HG03103 (cell line): ENCODE measurements around the gene SEMA3A.

ENCODE experiments used
- ATAC-seq: cut with Tn5 transposase; IDR thresholded peaks from one replicate; pipeline ENCODE4 v1.9.1; 2021; ENCODE audit warnings: low read depth; ENCODE audit not compliant: unreplicated experiment

Gene SEMA3A

DNA sequence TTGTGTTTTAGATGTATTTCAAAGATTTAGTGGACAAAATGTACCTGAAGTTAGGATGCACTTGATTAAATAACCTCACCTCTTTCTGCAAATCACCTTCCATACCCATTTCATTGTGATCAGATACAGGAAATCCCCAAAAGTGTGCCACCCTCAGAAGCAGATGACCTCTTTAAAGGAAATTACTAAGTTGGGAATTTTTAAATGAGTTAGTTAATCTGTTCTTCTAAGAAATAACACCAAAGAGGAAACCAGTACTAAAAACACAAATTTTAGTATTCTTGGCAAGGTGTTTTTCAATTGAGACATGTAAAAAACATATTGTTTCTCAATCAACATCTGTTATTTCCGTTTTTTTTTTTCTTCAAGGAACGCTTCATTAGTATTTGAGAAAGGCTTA is 4.6 kb upstream of the SEMA3A start:
- no peak for ATAC-seq

DNA sequence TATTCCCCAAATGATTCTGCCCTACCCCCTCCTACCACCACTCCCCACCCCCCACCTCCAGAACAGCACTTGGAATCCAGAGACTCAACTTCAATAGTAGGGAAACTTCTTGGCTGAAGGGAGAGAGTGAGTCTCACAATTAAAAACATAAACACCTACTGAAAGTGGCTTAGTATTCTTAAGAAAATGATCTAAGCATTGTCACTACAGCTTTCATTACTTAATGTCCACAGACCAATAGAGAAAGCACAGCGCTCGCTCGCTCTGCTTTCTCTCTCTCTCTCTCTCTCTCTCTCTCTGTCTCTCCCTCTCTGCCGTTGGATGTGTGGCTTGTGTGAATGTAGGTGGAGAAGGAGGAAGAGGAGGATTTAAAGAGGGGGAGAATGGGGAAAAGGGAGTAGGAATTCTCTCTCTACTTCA is 1.5 kb upstream of the SEMA3A start:
- no peak for ATAC-seq

DNA sequence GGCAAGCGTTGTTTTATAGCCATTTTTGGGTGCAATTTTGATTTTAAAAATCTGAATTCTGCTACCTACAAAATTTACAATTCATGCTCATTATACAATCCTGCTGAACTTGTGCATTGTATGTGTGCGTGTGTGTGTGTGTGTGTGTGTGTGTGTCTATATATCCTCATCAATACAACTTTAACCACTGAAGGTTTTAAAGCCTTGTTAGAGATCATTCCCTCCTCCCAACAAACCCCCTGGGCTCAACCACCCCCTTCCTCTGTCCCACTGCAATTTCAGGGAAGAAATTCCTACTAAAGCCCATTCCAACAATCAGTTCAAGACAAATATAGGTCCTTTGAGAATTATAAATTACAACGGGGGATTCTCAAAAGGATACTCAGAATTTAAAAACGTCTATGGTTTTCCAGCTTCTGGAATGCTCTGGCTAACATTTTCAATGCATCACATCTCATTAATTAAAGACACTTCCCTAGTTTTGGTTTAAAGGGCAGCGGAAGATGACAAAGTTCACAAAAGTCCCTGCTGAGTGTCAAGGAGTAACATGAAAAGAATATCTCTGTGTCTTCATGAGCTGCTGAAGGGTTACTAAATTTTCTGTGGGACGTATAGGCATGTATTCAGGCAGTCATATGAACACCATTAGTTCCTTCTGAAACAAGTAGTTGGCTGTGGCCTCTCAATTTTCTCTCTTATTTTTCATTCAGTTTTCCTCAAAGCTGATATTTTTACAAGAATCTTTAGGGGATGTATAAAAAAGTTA is 889 bp upstream of the SEMA3A start:
- ATAC-seq = no peak

DNA sequence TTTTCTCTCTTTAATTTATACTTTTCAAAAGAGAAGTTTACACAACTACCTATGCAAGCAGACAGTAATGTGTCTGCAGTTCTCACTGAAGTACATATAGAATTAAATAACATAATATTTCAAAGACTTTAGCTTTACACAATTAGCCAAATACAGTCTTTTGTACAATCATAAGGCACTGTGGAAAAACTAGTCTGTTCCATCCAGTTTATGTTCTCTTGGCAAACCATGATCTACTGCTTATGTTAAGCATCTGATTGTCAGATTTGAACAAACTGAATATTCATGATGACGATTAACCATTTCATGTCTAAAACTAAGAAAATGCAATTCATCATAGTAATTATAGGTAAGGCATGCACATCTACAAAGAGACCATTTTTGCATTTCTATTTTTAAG is 842 bp downstream of the SEMA3A start:
- no peak for ATAC-seq

DNA sequence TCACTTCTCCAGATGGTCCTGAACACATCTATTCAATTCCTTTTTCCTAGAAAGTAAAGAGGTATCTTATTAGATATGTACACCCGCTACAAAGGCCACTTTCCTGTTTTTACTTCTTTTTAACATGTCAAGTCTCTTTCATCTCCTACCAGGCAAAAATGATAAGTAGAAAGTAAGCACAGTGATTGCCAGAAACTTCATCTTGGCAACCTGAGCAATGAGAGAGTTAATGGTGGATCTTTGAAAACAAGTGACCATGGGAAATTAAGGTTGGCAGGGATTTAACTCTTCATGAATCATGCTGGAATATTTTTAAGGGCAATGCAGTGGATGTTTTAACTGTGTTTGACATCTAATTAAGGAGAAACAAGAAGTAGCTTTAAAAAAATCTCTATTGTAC is 2.7 kb downstream of the SEMA3A start:
- no peak for ATAC-seq

DNA sequence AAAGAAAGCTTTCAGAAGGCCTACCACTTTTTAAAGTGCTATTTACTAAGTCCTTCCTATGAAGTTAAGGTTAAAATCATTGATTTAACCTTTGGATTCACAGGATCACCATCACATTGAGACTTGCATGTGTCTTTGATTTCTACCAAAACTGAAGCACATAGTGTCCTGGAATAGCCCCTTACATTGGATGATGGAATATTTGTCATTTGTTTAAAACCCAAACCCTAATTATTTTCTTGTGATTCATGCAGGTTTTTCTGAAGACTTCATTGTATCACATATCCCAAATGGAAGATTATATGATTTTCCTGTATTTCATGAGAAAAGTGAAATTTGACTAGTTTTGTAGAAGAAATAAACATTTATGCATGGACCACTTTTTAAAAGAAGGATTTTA is 3.3 kb downstream of the SEMA3A start:
- ATAC-seq = no peak

DNA sequence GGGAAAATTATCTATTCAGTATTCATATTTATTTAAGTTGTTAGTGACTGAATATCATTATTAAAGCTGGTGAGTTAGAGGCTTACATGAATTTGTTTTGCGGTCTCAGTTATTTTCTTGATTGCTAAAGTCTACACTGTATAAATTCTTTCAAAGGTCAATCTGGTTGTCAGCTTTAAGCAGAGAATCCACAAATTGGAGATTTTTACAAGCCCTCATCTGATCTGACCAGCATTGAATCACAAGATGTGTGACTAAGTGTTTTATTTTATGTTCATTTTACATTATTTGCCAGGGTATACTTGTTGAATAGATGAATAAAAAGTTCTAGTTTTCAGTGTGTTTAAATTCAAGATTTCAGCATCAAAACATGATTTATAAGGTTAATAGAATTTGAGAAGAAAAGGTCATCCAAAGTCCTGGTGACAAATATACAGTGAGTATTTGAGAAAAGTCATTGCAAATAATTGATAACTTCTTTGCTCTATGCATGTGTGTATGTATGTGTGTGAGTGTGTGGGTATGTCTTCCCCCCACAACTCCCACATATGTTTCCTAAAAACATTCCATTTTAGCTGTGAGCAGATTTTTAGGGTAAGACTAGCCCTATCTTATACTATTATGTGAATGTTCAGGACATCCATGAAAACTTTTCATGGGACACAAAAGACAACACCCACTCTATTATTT is 4.4 kb downstream of the SEMA3A start:
- ATAC-seq = no peak

DNA sequence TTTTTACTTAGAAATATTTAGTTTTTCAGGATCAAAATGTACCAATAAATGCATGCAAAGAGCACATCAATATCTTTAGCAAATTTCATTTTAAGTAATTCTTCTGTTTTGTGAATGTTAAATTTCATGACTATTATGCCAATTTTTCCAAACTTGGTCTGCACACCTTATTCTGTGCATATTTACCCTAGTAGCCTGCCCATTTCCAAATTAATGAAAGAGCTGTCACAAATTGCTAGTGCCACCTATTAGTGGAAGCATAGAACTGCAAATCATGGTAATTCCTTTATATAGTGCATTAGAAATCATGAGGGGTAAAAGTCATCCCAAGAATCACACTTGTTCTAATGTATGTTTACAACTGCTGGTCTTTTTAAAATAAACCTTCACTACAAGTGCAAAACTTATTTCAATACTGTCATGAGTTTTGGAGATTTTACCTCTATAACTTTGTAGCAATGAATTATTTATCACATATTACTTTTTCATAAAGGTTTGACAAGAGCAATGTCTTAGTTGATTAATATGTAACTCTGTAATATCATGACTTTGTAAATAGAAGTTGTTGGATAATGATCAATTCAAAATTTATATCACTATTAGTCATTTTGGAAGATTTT is 5.7 kb downstream of the SEMA3A start:
- ATAC-seq = no peak

DNA sequence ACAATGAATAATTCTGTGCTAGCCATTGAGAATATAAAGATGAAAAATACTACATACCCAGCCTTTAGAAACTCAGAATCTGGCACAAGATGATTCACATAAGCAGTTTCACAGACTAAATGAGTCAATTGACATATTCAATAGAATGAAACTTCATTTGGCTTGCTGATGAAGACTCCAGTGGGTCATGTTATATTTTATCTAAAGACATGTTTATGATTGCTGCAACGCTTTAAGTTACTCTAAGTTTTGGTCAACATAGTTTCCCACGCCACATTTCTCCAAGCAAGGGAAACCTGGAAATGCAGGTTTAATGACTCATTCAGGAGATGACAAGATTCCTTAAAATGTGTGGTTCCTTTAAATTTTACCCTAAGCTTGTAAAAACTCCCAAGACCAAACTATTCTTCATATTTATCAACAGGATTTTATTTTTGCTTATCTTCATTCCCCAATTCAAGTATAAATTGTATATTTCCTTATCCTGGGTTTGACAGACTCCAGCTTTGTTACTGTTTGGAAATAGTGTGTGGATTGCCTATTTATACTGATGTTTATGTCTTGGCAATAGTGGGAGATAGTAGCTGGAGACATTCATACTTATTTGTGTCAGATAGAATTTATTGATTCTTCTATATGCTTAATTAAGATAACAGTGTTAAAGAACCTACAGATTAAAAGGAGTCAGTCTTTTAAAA is 6.6 kb downstream of the SEMA3A start:
- ATAC-seq = no peak

DNA sequence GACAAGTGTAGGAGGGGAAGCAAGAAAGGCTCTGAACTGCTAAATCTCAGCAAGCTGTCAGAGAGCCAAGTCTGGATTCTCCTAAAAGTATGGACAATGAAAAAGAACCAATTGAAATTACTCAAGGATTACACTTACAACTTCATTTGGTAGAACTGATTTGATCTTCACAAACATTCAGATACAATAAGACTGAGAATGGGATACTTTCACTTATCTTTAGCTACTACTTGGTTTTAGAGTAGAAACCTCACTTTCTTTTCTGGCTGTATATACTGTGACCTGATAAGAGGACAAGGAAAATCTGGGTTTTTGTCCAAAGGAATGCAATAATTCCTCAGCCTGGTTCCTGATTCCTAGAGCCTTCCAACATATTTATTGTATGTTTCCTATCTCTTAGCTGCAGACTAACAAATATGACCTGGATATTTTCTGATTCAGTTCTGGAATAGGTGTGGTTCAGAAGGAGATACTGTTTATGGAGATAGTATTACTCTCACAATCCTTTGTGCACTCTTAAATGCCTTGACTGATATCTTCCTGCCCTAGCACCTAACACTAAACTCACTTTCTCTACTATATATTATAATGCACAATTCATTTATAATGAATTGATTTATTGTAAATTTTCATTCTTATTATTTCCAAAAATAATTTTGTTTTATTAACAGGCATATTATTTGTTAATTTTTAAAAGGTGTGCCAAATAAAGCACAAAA is 7.3 kb downstream of the SEMA3A start:
- no peak for ATAC-seq

DNA sequence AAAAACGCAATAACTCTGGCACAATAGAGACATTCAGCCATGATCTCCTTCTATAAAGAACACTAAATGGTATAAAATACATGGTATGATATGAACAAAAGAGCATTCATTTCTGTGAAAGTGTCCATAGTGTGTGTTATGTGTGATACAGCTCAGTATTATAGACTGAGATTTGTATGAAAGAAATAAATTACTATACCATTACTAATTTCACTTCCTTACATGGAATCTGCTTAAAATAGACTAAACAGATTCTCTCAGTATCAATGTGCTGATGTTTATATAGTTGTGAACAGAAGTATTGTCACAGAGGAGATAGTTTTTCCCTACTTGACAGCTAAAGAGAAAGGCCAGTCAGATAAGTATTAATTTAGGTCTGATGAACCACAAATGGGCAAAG is 10.8 kb downstream of the SEMA3A start:
- ATAC-seq = no peak

DNA sequence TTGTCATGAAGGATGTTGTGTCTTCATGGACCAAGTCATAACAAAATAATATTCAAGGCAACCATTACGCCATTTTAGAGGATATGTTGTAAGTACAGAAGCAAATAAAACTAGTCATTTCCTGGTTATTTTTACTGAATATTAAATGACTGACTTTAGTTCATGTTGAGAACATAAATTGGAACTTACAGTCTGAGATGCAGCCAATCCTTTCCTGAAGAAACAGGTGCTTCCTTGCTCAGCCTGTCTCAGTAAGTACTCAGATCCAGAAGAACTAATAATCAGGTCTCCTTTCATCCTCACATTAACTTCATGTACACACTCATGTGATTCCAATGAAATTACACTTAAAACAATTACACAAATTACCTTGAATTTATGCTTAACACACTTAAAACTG is 12.3 kb downstream of the SEMA3A start:
- ATAC-seq = no peak

DNA sequence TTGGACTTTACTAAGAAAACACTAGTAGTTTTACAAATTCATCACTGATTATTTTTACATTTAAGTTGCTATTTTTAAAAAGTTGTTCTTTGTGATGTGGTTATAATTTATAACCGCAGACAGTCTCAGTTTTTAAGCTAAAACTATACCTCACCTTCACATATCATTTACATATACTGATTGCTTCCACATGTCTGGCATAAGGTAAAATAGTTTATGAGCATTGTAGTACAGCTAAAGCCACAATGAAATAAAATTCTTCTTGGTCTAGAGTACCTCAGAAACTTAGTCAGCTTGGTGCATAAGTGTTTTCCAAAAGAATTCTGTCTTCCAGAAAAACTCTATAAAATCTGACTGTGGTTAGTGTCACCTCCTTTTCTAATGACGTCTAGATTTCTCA is 13.0 kb downstream of the SEMA3A start:
- ATAC-seq = no peak

DNA sequence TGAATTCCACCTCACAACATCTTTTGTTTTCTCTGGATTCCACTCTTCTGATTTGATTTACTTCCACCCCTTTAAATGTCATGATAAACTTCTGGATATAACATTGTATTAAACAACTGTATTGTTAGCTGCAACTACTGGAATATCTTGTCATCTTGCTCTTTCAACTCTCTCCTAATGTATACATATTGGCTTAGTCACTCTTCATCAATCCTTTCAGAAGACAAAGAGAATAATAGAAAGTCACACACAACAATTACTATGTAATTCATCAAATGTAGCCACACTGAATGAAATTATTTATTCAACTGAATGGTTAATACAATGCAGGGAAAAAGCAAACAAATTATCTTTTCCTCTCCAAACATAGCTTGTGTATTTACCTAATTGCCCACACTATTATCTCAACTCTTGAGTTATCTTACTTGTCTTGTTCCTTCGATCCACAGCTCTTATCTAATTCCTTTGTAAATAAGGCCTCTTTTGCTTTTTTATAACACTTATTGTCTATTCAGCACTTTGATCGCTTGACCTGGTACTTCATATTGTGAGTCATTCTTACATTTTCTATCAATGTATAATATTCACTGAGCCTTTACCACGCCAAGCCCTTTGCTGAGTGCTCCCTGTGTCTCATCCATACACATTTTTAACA is 16.7 kb downstream of the SEMA3A start:
- no peak for ATAC-seq

DNA sequence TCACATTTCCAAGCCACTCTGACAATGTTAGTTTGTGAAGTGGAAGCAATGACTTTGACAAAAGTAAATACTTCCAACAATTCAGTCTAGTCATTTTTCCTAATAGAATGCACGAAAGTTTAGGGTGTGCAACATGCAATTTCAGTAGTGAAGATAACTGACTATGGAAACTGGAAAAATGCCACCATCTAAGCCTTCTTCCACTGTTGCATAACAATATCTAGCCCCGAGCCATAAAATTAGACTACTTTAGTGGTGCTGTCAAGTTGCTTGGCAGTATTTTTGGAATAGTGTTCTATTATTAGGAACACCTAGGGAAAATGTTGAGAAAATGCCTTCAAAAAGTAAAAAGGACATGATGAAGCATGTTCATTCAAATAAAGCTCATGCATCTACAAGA is 17.9 kb downstream of the SEMA3A start:
- ATAC-seq = no peak

DNA sequence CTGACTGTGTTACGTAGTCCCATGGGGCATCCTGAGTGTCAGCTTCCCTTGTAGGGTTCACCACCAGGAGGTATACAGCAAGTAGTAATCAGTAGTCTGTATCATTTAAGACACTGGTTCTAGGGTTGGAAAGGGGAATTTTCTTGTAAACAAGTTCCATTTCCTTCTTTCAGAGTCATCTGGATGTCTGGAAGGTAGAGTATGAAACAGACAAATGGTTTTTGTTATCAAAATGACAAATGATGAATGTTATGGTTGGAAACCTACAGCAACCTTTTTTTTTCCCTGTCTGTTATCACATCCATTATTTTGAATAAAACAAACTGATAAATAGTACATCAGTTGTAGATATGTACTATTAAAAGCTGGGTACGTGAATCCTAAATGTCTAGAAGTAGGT is 19.1 kb downstream of the SEMA3A start:
- no peak for ATAC-seq

DNA sequence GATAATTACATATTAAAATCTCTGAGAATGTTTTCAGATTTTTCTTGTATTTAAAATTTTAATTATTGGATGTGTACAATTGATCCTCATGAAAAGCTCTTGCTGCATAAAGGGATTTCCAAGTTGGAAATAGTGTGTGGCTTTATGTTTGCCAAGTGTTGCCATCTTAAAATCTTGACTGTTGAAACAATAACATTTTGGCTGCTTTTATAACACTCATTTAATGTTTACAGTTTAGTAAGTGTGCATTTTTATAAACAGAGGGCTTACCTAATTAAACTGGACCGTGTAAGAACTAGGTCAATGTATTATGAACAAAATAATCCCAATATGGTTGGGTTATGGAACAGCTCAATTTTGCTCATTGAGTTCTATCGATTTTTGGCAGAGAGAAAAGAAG is 23.9 kb downstream of the SEMA3A start:
- ATAC-seq = no peak

DNA sequence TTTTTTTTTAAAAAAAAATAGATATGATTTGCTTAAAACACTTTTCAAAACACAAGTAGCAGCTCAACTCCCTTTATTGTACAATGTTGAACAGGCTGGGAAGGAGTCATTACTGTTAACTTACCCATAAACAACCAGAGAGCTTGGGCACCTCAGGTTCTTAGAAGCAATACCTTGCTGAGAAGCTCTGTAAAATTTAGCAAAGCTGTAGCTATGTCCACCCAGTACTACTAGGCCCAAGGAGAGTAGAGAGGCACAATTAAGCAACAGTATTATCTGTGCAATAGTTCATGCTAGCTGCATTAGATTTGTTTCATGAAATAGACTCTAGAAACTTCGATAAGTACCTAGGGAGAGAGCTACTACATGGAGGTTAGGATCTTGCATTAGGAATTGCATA is 32.0 kb downstream of the SEMA3A start:
- ATAC-seq = no peak

DNA sequence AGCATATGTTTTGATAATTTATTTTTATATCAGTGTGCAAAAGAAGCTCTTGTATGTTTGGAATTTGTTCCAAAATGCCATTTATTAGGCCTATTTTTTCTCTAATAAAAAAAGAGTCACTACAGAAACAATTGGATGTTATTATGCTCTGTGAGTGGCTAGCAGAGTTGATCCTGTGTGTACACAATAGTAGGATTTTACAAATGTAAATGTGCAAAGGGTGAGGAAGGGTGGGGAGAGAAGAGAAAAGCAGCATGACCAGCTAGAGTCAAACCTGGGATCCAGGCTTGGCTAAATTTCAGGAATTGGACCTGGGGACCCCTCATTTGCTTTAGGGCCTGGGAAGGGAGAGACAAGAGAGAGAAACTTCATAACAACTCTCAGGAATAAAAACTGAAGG is 32.5 kb downstream of the SEMA3A start:
- no peak for ATAC-seq

DNA sequence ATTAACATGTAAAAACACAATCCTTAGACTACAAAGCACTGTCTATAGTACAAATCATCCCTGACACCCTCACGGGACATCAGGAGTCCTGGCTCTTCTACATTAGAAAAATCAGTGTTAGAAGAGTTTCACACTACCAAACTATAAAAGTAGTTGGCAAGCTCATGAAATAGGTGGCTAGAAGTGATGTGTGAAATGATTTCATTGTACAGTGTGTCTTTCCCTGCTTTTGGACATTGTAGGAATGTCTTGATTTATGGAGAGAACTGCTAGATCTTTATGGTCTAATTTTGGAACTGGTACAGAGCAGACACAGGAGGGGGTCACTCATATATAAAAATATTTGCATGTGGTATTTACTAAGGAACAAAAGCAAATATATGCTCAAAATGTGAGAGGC is 33.2 kb downstream of the SEMA3A start:
- no peak for ATAC-seq
